T-helper 17 cell (primary cell): Measurements from ENCODE around the gene SLC37A2. TPM values are rescaled to one million over a fixed set of nuclear protein-coding genes. Genes with fewer than 3 reads are reported as not detected.
"Not testable (repeated sequence)": the region's sequence is repeated elsewhere in the genome, so short reads cannot be mapped to it uniquely, and the experiment has no call there.

Source experiments
- ATAC-seq: fragments of 150-1000 bp; cut with Tn5 transposase; 2 replicates; pipeline ENCODE4 v1.10.0; 2021; ENCODE audit warnings: mild to moderate bottlenecking, moderate library complexity
- DNase-seq, 3 donors: peaks; one replicate each; pipeline versions ENCODE4 v3.0.0 to v3.0.0-alpha.2; 2020 to 2021
- H3K9me3 ChIP-seq: one replicate; pipeline ENCODE4 v1.7.0; 2013; ENCODE audit warnings: low read length, mild to moderate bottlenecking; ENCODE audit not compliant: control insufficient read depth, poor library complexity, severe bottlenecking
- H3K27ac Mint-ChIP-seq: one replicate; pipeline ENCODE4 v1.8.0; 2022; ENCODE audit warnings: mild to moderate bottlenecking, moderate library complexity, mixed read lengths
- H3K27me3 Mint-ChIP-seq: one replicate; pipeline ENCODE4 v1.8.0; 2022; ENCODE audit warnings: mixed read lengths
- H3K36me3 Mint-ChIP-seq: one replicate; pipeline ENCODE4 v1.8.0; 2022; ENCODE audit warnings: low read depth, mixed read lengths
- H3K4me1 Mint-ChIP-seq: one replicate; pipeline ENCODE4 v1.8.0; 2022; ENCODE audit warnings: mild to moderate bottlenecking, mixed read lengths
- H3K4me3 Mint-ChIP-seq: one replicate; pipeline ENCODE4 v1.8.0; 2022; ENCODE audit warnings: mild to moderate bottlenecking, moderate library complexity, mixed read lengths
- total RNA-seq, 4 donors: library from RNA in 2 of 4; stranded (reverse) in 2 of 4; gene quantifications; one replicate each; pipeline ENCODE4 v1.2.3 and lab custom pipeline; 2022 to 2026

The SLC37A2 gene
- total RNA-seq (under 1 TPM; 0.52 to 0.90 TPM), total RNA-seq (lab: John Stamatoyannopoulos, UW) (0.38 to 0.58 reads per million in 2 donors)

DNA sequence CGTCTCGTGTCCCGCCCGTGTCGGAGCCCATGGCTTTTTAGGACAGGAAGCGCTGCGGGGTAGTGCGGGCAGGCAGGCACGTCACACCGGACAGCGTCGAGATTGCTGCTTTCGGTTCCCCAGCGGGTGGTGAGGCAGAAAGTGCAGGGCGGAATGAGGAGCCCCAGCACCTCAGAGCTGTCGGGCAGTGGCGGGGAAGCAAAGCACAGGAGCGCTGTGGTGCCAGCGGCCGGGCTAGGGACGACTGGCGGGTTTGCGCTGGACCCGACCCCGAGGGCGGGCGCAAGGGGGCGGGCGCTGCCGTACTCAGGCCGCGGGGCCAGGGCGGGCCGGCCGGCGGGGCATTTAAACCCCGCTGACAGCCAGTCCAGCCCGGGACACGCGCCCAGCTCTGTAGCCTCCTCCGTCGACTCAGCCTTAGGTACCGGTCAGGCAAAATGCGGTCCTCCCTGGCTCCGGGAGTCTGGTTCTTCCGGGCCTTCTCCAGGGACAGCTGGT, at the start of gene SLC37A2:
Gene SLC37A2, plus strand, starts transcription at position 375 of the 498 bp plus-strand sequence. Its CDS starts 63 bp downstream, at position 438.
- DNase-seq (no peak), ATAC-seq (peak; percentile 82)
- Mint-ChIP-seq H3K4me3 (peak within 1 kb of the TSS; percentile 93), H3K27me3 (peaks cover 29% of the 10 kb centered on the region), H3K4me1 (peaks cover 10% of the 10 kb centered on the region), H3K36me3 (no peaks in the 10 kb centered on the region), H3K27ac (peak within 1 kb of the TSS; percentile 24)
- H3K9me3 ChIP-seq: no peaks in the 10 kb centered on the region

DNA sequence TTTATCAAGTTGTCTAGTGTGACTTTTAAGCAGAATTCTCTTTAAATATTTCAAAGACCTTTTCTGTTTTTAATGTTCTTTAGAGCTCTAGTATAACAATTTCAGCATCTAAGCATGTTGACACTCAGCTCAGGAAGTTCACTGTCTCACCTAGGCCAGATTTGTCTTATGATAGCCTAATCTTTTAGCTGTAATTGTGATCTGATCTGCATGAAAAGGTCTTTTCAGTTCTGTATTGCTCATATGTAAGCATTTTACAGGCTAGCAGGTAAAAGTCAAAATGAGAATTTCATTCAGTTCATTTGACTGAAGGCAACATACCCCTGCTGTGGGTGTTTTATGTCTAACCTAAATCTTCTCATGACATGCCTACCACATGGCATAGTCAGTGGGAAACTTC, 46.7 kb upstream of the SLC37A2 start:
- no peak overlapping the region for H3K27ac Mint-ChIP-seq
- H3K9me3 ChIP-seq: no peaks in the 10 kb centered on the region
- no peaks in the 10 kb centered on the region for H3K36me3 Mint-ChIP-seq
- H3K27me3 Mint-ChIP-seq: no peaks in the 10 kb centered on the region
- no peaks in the 10 kb centered on the region for H3K4me1 Mint-ChIP-seq
- DNase-seq (no peak), ATAC-seq (no peak)
- H3K4me3 Mint-ChIP-seq: no peak overlapping the region

DNA sequence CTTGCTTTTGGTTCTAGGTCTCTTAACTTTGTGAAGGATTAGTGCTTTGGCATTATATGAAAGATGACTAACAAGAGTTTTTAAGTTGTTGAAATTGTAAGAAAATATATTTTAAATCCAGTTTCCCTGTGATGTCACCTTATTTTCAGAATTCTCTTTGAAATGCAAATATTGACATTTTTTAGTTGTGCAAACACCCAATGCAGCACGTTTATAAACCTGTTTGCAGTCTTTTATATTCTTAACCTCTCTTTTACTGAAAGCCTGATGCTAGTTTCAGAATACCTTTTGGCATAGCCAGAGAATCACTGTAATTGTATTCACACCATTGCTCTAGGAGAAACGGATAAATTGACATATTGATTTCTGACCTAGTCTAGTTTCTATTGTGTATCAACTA, 42.8 kb upstream of the SLC37A2 start:
- no peaks in the 10 kb centered on the region for H3K36me3 Mint-ChIP-seq
- no peaks in the 10 kb centered on the region for H3K27me3 Mint-ChIP-seq
- H3K27ac Mint-ChIP-seq: no peak overlapping the region
- H3K4me1 Mint-ChIP-seq: no peaks in the 10 kb centered on the region
- DNase-seq (no peak), ATAC-seq (no peak)
- no peaks in the 10 kb centered on the region for H3K9me3 ChIP-seq
- H3K4me3 Mint-ChIP-seq: no peak overlapping the region

DNA sequence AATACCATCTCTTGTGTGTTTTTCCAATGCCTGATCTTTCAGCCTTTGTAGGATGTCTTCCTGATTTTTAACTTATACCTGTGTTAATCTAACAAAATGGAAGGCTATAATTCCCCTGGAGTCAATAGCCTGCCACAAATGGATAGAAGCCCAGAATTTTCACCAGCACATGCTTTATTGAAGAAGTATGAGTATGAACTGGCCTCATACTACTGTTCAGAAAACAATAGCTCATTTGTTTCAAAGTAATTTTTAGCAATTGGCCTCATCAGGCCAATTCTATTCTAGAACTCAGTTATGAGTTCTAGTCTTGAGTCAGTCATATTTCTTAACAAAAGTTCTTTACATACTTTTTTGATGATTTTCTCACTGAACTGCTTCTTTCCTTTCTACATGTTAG, 40.6 kb upstream of the SLC37A2 start:
- no peak overlapping the region for H3K27ac Mint-ChIP-seq
- DNase-seq (no peak), ATAC-seq (no peak)
- H3K36me3 Mint-ChIP-seq: no peaks in the 10 kb centered on the region
- no peaks in the 10 kb centered on the region for H3K4me1 Mint-ChIP-seq
- H3K9me3 ChIP-seq: no peaks in the 10 kb centered on the region
- H3K4me3 Mint-ChIP-seq: no peak overlapping the region
- no peaks in the 10 kb centered on the region for H3K27me3 Mint-ChIP-seq

DNA sequence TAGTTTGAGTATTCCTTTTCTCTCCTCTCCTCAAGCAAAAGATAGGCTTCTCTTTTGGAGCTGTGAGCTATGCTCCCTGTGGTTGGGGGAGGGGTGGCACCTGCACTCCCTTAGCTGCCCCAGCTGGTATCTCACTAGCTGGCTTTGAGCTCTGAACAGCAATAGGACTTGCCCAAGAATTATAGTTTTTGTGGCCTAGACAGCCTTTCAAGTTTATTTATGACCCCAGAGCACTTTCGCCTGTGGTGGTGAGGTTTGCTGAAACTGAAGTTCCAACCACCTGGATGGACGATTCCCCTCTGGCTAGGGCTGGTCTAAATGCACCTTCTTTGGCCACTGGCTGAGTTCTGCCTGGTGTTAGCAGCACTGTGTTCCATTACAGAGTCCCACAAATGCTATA, 37.1 kb upstream of the SLC37A2 start:
- Mint-ChIP-seq H3K27ac (no peak overlapping the region), H3K4me1 (no peaks in the 10 kb centered on the region), H3K27me3 (no peaks in the 10 kb centered on the region), H3K36me3 (peaks cover 4% of the 10 kb centered on the region), H3K4me3 (no peak overlapping the region)
- no peak for ATAC-seq
- DNase-seq: no peak
- H3K9me3 ChIP-seq: no peaks in the 10 kb centered on the region

DNA sequence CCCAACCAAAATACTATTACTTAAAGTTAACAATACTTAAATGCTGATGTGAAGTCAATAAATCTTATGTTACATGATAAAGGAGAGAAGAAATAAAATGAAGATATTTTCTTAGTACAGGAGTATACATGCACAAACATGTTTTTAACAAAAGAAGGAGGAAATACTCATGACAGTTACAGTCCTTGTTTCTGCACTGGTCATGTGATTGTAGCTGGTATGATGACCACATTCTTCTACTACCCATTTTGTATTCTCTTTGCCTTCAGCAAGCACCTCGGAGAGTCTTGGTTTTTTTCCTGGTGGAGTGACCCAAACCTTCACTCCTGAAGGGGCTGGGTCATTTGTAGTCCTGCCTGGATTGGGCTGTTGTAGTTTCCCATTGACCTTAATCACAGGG, 33.7 kb upstream of the SLC37A2 start:
- not testable (repeated sequence) for DNase-seq, H3K27ac Mint-ChIP-seq, H3K9me3 ChIP-seq, H3K27me3 Mint-ChIP-seq, H3K4me1 Mint-ChIP-seq, H3K4me3 Mint-ChIP-seq, ATAC-seq, H3K36me3 Mint-ChIP-seq

DNA sequence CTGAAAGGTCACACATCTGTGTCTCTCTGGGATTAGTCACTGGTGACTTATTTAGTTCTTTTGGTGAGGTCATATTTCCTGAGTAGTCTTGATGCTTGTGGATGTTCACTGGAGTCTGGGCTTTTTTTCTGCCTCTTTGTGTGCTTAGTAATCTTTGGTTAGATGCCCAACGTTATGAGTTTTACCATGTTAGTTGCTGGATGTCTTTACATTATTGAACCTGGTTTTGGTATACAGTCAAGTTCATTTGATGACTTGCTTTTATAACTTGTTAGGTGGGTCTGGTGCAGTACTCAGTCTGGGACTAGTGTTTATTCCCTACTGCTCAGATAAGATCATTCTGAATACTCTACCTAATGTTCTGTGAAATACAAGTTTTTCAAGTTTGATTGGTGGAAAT, 26.2 kb upstream of the SLC37A2 start:
- ATAC-seq (no peak), DNase-seq (no peak)
- Mint-ChIP-seq H3K4me1 (no peaks in the 10 kb centered on the region), H3K27ac (no peak overlapping the region), H3K4me3 (no peak overlapping the region), H3K36me3 (peaks cover 3% of the 10 kb centered on the region), H3K27me3 (no peaks in the 10 kb centered on the region)
- H3K9me3 ChIP-seq: no peaks in the 10 kb centered on the region

DNA sequence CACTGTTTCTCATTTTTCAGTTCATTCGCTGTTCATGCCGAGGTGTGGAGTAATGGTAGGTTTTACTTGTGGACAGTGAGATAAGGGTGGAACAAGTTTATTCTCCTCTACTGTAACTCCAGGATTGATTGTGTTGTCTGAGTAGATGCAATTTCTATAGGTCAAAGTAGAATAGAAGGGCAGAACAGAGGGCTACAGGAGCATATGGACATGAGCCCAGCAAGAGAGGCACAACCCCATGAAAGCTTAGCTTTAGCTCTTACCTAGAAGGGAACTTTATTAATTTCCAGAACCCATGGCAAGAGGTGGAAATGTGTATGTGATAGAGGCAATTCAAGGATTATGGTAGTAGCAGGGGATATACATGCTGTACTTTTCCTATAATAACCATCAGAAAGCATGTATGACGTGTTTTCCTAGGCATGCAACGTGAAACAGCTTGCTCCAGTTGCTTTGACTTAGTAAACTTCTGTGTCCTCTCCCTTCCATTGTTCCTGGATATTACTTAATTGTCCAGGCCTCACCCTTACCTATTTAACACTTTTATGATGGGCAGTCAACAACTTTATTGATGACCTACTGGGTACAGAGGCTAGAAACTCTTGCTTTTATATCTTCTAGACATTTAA, 13.8 kb upstream of the SLC37A2 start:
- Mint-ChIP-seq H3K27ac (no peak overlapping the region), H3K27me3 (no peaks in the 10 kb centered on the region), H3K4me3 (no peak overlapping the region), H3K4me1 (no peaks in the 10 kb centered on the region), H3K36me3 (no peaks in the 10 kb centered on the region)
- H3K9me3 ChIP-seq: no peaks in the 10 kb centered on the region
- ATAC-seq (no peak), DNase-seq (no peak)

DNA sequence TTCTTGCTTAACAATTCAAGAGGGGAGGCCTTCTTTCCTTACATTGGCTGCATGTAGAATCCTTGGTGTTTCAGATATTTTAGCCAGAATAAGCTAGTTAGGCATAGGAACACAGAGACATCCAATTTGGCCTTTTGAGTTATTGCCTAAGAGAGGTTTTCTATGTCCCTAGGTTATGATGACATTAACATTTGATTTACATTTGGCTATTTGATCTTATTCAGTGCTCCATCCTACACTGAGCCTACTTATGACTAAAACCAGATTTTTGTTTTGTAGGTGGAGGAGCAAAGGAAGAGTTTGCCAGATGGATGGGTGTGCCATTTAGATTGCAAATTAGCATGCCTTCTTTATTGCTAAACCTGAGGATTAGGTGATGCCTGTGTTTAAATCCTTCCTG, 11.1 kb upstream of the SLC37A2 start:
- H3K9me3 ChIP-seq: no peaks in the 10 kb centered on the region
- H3K36me3 Mint-ChIP-seq: no peaks in the 10 kb centered on the region
- no peaks in the 10 kb centered on the region for H3K27me3 Mint-ChIP-seq
- no peaks in the 10 kb centered on the region for H3K4me1 Mint-ChIP-seq
- DNase-seq (no peak), ATAC-seq (no peak)
- H3K4me3 Mint-ChIP-seq: no peak overlapping the region
- H3K27ac Mint-ChIP-seq: no peak overlapping the region

DNA sequence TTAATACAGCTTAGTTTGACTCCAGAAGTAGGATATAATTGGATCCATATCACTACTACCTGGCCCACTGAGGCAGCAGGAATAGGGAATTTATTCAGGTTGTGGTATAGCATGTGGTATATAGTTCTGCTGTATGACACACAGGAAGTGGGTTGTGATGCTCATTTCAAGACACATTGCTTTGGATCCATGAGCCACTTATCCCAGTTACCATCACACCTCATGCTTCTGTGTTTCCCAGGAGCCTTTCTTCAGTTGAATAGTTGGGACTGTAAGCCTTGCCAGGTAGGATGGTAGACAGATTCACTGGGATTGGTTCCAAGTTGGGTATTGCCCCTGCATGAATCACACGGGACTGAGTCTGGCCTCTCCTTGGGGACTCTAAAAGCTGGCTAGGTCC, 9.9 kb upstream of the SLC37A2 start:
- ATAC-seq (no peak), DNase-seq (no peak)
- no peaks in the 10 kb centered on the region for H3K9me3 ChIP-seq
- no peak overlapping the region for H3K27ac Mint-ChIP-seq
- H3K27me3 Mint-ChIP-seq: no peaks in the 10 kb centered on the region
- no peak overlapping the region for H3K4me3 Mint-ChIP-seq
- no peaks in the 10 kb centered on the region for H3K36me3 Mint-ChIP-seq
- H3K4me1 Mint-ChIP-seq: no peaks in the 10 kb centered on the region

DNA sequence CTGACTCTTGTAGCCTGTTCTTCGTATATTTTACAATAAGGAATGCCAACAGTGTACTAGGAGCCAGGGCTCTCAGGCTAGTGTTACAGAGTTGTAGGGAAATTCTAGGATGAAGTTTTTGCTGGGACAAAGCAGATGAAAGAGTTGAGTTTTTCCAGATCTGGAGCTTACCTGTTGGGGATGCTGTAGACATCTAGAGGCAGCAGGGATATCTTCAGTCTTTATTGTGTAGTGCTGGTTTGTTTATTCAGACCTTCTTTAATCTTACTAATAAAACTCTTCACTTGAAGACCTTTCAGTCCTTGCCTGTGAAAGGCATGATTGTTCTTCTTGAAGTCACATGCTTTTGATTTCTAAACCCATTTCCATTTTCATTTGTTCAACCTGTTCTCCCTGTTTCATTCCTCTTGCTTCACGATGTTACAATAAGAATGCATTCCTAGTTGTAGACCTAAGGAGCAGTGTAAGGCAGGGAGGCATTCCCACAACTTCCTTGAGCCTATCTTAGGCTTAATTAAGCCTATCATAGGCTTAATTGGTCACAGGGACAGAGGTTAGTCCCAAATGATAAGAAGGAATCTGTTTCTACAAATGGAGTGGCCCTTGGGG, 7.9 kb upstream of the SLC37A2 start:
- no peaks in the 10 kb centered on the region for H3K27me3 Mint-ChIP-seq
- no peak overlapping the region for H3K4me3 Mint-ChIP-seq
- H3K4me1 Mint-ChIP-seq: no peaks in the 10 kb centered on the region
- ATAC-seq: no peak
- no peaks in the 10 kb centered on the region for H3K9me3 ChIP-seq
- no peaks in the 10 kb centered on the region for H3K36me3 Mint-ChIP-seq
- DNase-seq: no peak
- H3K27ac Mint-ChIP-seq: no peak overlapping the region

DNA sequence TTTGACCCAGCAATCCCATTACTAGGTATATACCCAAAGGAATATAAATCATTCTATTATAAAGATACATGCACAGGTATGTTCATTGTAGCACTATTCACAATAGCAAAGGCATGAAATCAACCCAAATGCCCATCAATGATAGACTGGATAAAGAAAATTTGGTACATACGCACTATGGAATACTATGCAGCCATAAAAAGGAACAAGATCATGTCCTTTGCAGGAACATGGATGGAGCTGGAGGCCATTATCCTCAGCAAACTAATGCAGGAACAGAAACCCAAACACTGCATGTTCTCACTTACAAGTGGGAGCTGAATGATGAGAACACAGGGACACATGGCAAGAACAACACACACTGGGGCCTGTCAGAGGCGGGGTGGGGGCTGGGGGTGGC, 7.0 kb upstream of the SLC37A2 start:
- H3K9me3 ChIP-seq, H3K4me3 Mint-ChIP-seq, DNase-seq, ATAC-seq, H3K4me1 Mint-ChIP-seq, H3K36me3 Mint-ChIP-seq, H3K27ac Mint-ChIP-seq, H3K27me3 Mint-ChIP-seq: not testable (repeated sequence)

DNA sequence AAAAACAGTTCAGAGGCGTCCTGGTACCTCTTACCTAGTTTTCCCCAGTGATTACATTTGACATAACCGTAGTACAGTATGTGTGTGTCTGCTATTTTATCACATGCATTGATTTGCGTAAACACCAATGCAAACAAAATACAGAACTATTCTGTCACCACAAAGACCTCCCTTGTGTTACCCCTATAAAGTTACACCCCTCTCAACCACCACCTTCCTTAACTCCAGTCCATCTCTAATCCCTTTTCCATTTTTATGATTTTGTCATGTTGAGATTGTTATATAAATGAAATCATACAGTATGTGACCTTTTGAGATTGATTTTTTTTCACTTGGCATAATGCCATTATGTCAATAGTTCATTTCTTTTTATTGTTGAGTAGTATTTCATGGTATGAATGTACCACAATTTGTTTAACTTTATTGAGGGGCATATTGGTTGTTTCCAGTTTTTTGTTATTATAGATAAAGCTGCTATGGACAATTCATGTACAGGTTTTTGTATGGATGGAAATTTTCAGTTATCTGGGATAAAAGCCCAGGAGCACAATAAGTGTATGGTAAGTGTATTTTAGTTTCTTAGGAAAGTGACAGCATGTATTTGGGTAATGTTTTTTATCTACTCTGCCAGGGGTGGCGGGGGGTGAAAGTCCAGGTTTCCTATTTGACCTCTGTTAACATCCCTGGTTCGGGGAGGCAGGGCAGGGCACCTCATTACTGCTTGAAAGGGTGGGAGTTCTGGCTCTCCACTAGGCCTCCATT, 6.0 kb upstream of the SLC37A2 start:
- no peak overlapping the region for H3K27ac Mint-ChIP-seq
- no peak overlapping the region for H3K4me3 Mint-ChIP-seq
- no peaks in the 10 kb centered on the region for H3K36me3 Mint-ChIP-seq
- DNase-seq: no peak
- H3K4me1 Mint-ChIP-seq: peaks cover 1% of the 10 kb centered on the region
- peaks cover 4% of the 10 kb centered on the region for H3K27me3 Mint-ChIP-seq
- no peak for ATAC-seq
- H3K9me3 ChIP-seq: no peaks in the 10 kb centered on the region
